GM12891 (cell line): ENCODE data around the gene PREPL.

Experiments used
- POLR2A ChIP-seq: IDR thresholded peaks from 2 replicates; pipeline ENCODE4 v1.6.1; 2011; ENCODE audit warnings: low read depth, low read length, control low read depth
- POLR2AphosphoS5 ChIP-seq: IDR thresholded peaks from 2 replicates; pipeline ENCODE4 v1.6.1; 2011; ENCODE audit warnings: low read depth, low read length, control low read depth

DNA sequence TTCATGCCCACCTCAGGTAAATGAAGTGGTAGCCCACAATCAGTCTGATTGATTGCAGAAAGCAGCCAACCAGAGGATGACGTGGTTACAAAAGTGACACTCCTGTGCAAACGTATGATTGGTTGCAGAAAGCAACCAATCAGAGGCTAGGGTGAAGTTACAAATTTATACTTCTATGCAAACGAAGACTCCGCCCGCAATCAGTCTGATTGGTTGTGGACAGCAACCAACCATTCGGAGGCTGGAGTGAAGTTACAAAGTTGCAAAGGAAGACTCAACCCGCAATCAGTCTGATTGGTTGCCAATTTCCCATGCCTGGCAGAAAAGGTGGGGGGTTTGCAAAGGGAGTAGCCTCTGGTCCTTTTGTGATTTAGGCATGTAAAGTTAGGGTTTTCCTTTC lies 90.0 kb downstream of the PREPL start:
- TF ChIP-seq POLR2A = no peak
- TF ChIP-seq POLR2AphosphoS5 = no peak
